Heart left ventricle (tissue), 13 donors: ENCODE measurements around the gene ZBTB4.

Source experiments
- CTCF ChIP-seq, 12 donors: fragments of 200-600 bp; sonication (generic) in 4 of 12; IDR thresholded peaks; one replicate each; pipeline versions ENCODE4 v1.5.0 to v1.8.0; 2018 to 2022; ENCODE audit warnings: antibody characterized with exemption in 12 of 12, mild to moderate bottlenecking in 5 of 12
- POLR2A ChIP-seq, 2 donors: fragments of 450-650 bp; IDR thresholded peaks; one replicate each; pipeline ENCODE4 v1.6.1; 2017; ENCODE audit warnings: antibody characterized with exemption in 2 of 2, mild to moderate bottlenecking in 2 of 2, moderate library complexity in 2 of 2
- donor health status: ischemic (EF 13 %, LVEDD 7.1; RV severe dilation, severe dysfunction).
- donor health status: DM: no; HTN: yes; CAD: no.
- donor health status: DM: no; HTN: no; CAD: no.
- donor health status: ischemic (EF 25% LVEDD 6.9; RV normal size, moderate dysfunction).
- donor health status: ischemic (EF 25% LVEDD 5.7; RV mildly dilated, moderate dysfunction).
- donor health status: ischemic (EF 35%, LVEDD 5.7; RV mildly dilated, moderate dysfunction).
- donor health status: nonischemic (EF 11% LVEDD 7.7; RV severe dilation, severe dysfunction).
- donor health status: DM: yes; HTN: yes; CAD: no.
- donor health status: PGD.
- donor health status: ischemic (EF 29% LVEDD 5.4; RV normal size, mild dysfunction).
- donor health status: nonischemic (EF 23%, LVEDD 6.1; RV moderate dilation, normal function).

GRCh38 chr17:7428557-7428956 is 50.9 kb downstream of the ZBTB4 start, which contains the start of gene SPEM3:
- no peak for TF ChIP-seq POLR2A (IDR thresholded peaks at IDR 0.05)
- no peak for TF ChIP-seq CTCF (IDR thresholded peaks at IDR 0.05)
